ENCODE measurements around the gene SPAG5.

DNA sequence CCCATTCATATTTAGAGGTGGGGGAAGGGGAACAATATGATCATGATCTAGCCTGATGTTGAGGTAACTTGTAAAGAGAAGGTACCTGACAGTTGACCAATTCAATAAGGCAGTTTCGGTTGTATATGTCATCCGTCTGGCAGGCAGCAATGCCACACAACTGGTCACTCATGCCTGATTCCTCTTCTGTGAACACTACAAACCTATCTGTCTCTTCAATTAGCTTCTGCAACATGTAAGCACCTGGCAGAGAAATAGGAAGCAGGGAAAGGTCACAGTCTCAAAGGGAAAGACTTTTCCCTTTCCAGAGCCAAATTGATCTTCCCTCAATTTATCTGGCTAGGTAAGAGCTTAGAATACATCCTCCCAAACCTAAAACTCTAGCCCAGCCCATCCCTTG, 25.3 kb upstream of the SPAG5 start:
- TF ChIP-seq, protein P1, sequence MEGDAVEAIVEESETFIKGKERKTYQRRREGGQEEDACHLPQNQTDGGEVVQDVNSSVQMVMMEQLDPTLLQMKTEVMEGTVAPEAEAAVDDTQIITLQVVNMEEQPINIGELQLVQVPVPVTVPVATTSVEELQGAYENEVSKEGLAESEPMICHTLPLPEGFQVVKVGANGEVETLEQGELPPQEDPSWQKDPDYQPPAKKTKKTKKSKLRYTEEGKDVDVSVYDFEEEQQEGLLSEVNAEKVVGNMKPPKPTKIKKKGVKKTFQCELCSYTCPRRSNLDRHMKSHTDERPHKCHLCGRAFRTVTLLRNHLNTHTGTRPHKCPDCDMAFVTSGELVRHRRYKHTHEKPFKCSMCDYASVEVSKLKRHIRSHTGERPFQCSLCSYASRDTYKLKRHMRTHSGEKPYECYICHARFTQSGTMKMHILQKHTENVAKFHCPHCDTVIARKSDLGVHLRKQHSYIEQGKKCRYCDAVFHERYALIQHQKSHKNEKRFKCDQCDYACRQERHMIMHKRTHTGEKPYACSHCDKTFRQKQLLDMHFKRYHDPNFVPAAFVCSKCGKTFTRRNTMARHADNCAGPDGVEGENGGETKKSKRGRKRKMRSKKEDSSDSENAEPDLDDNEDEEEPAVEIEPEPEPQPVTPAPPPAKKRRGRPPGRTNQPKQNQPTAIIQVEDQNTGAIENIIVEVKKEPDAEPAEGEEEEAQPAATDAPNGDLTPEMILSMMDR (IDR thresholded peaks at IDR 0.05): no peak
- no peak for TF ChIP-seq POLR2A (IDR thresholded peaks at IDR 0.05)
